HG02798 (cell line): Measurements from ENCODE around the gene CCSER1.
"Not testable (repeated sequence)": the region's sequence is repeated elsewhere in the genome, so short reads cannot be mapped to it uniquely, and the experiment has no call there.

Experiments
- ATAC-seq: cut with Tn5 transposase; IDR thresholded peaks from one replicate; pipeline ENCODE4 v1.9.1; 2021; ENCODE audit warnings: mild to moderate bottlenecking; ENCODE audit not compliant: unreplicated experiment, poor library complexity

Gene CCSER1

DNA sequence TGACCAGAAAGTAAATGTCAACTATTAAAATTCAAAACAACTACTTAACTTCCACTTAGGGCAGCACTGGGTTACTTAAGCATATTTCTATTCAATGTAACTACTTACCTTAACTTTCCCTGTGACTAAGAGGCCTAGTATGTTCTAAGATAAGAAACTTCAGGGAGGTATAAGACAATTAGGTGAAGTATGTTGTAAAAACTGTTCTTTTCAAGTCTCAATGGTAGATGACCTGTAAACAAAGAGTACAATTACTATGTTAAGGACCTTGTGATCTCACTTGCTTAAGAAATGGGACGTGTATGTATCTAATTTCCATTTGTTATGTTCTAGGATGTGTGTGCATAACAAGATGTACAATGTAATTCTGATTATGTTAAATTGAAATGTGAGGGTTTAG lies 960.5 kb downstream of the CCSER1 start:
- ATAC-seq: no peak

DNA sequence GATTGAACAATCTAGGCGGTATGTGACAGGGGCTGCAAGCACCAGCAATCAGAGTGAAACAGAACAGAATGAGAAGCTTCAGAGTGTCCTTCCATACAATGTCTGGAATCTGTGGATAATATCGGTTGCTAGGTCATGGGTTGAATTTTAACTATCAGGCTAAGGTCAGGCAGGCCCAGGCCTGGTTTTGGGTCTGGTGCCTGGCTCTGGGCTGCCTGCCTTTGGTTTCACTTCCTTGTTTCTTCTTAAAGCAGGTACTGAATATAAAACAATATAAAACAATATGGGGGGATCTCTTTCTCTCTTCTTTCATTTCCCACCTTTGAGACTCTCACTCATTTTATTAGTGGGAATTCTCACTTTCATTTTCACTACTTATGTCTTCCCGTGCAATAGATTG lies 962.0 kb downstream of the CCSER1 start:
- no peak for ATAC-seq

DNA sequence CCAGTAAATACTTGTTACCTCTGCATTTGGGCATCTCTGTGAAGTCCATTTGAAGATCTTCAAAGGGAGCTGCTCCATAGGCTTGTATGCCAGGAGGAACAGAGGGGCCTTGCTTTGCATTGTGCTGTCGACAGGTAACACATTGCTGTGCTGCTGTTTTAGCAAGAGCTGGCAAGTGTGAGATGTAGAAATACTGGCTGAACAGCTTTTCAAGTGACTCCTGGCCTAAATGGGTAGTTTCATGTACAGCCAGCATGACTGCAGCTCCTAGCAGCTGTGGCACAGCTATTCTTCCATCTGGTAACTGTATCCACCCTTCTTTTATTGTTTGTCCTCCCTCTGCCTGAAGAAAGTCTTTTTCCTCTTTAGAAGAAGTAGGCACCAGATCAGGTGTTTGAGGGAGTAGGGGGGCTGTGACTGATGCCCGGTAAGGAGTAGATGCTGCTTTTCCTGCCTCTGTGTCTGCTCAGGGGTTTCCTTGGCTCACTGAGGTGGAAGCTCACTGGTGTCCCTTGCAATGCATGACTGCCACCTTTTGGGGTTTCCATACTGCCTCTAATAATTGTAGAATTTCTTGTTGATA lies 965.3 kb downstream of the CCSER1 start:
- ATAC-seq: no peak

GRCh38 chr4:91094220-91094619 lies 967.0 kb downstream of the CCSER1 start:
- not testable (repeated sequence) for ATAC-seq

DNA sequence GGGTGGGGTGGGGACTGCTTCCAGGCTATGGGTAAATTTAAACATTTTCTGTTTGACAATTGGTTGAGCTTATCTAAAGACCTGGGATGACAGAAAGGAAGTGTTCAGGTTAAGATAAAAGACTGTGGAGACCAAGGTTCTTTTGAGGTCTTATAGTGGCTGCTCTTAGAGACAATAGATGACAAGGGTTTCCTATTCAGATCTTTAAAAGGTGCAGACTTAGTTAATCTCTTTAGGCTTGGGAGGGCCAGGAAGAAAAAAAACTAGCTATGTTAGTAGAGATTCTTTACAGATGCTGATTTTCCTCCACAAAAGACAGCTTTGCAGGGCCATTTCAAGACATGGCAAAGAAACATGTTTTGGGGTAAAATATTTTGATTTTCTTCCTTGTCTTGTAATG lies 972.5 kb downstream of the CCSER1 start:
- no peak for ATAC-seq

DNA sequence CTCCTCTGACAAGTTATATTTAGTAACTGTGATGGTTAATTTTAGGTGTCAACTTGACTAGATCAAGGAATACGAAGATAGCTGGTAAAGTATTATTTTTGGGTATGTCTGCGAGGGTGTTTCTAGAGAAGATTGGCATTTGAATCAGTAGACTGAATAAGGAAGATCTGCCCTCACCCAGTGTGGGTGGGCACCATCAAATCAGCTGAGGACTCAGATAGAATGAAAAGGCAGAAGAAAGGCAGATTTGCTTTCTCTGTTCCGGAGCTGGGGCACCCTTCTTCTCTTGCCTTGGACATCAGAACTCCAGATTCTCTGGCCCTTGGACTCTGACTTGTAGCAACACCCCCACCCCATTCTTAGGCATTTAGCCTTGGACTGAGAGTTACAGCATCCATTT lies 981.6 kb downstream of the CCSER1 start:
- ATAC-seq: no peak

DNA sequence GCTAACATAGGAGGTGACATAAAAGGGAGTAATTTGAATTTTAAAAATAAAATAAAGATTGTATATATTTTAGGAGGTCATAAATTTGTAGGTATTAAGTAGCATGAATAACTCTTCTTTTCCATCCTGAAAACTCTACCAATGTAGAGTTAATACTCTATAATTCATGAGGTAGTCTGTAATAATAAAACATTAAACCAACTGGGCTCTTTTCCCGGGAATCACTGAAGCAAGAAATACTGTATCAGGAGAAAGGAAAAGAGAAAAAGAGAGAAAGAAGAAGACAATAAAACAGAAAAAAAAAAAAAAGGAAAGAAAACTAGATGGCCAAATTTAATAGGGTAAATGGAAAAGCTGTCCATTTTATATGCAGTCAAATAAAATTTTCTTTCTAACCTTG lies 984.4 kb downstream of the CCSER1 start:
- no peak for ATAC-seq

DNA sequence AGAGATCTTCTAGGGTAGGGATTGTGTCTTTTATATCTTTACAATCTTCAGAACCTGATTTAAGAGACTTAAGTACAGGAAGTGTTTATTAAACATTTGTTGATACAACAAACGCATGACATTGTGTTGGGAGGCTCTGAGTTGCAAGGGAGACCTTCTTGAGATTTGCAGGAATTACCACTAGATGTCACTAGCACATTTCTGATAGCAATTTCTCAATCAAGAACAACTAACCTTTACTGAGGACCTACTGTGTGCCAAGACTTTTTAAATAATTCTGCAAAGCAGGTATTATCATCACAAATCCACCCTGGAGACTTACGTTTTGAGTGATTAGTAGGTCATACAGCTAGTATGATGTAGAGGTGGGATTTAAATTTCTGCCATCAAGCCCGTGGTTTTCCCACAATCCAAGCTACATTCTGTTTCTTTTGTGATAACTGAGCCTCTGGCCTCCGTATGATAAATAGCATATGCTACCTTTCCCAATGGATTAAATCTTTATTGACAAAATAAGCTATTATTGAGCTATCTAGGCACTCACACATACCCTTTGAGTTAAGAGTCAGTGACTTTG lies 986.0 kb downstream of the CCSER1 start:
- ATAC-seq: peak; percentile 69

- ATAC-seq: no peak
These were observed 987.2 kb downstream of the CCSER1 start for GRCh38 chr4:91114386-91114785.

GRCh38 chr4:91116861-91117260 lies 989.7 kb downstream of the CCSER1 start:
- no peak for ATAC-seq

DNA sequence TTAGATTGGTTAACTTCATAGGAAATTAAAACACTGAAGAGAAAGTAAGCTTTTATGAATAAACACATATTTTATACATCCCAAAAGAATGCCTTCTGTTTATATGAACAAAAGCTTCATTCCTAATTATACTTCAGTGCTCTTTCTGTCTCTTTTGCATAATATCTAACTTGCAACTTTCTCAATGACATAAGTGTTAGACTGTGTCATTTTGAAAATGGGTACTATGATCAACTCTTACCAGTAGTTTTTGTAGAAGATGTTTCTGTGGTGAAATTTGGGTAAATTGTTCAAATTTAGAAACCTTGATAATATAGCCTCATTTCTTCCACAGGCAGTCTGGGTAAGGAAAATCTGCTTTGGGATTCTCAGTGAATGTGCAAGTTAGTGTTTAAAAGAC lies 991.4 kb downstream of the CCSER1 start:
- ATAC-seq: peak; percentile 83

GRCh38 chr4:91123742-91124141 lies 996.5 kb downstream of the CCSER1 start:
- no peak for ATAC-seq

- ATAC-seq: no peak
These were observed 1000.0 kb downstream of the CCSER1 start for GRCh38 chr4:91127192-91127591.

GRCh38 chr4:91127831-91128230 lies 1000.6 kb downstream of the CCSER1 start:
- no peak for ATAC-seq

GRCh38 chr4:91128519-91128918 lies 1001.3 kb downstream of the CCSER1 start:
- ATAC-seq: no peak

- ATAC-seq: no peak
These were observed 1019.9 kb downstream of the CCSER1 start for GRCh38 chr4:91147067-91147466.

- ATAC-seq: not testable (repeated sequence)
These were observed 1026.8 kb downstream of the CCSER1 start for GRCh38 chr4:91154041-91154440.

DNA sequence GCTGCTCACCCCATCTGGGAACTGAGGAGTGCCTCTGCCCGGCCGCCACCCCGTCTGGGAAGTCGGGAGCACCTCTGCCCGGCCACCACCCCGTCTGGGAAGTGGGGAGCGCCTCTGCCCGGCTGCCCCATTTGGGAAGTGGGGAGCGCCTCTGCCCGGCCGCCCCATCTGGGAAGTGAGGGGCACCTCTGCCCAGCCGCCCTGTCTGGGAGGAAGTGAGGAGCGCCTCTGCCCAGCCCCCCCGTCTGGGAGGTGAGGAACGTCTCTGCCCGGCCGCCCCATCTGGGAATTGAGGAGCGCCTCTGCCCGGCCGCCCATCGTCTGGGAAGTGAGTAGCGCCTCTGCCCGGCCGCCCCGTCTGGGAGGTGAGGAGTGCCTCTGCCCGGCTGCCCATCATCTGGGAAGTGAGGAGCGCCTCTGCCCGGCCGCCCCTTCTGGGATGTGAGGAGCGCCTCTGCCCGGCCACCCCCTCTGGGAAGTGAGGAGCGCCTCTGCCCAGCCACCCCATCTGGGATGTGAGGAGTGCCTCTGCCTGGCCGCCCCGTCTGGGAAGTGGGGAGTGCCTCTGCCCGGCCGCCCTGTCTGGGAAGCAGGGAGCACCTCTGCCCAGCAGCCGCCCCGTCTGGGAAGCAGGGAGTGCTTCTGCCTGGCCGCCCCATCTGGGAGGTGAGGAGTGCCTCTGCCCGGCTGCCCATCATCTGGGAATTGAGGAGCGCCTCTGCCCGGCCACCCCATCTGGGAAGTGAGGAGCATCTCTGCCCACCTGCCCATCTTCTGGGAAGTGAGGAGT lies 1040.9 kb downstream of the CCSER1 start:
- ATAC-seq: not testable (repeated sequence)

GRCh38 chr4:91170768-91171167 lies 1043.6 kb downstream of the CCSER1 start:
- ATAC-seq: no peak

DNA sequence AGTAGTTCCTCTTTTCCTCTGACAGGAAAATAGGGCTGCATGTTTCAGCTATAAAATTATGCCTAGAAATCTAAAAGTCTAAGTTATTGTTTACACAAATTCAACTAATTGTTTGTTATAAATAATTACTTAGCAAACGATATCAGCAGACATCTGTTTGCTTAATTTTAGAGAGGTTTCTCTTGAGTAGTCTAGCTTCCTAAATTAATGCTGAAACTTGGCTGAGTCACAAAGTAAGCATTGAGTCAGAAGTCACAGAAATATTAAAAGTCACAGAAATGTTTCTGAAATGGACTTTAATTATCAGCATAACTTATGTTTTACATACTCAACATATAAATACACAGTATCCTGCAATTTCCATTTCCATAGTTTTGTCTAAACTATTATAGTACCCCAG lies 1044.0 kb downstream of the CCSER1 start:
- no peak for ATAC-seq

DNA sequence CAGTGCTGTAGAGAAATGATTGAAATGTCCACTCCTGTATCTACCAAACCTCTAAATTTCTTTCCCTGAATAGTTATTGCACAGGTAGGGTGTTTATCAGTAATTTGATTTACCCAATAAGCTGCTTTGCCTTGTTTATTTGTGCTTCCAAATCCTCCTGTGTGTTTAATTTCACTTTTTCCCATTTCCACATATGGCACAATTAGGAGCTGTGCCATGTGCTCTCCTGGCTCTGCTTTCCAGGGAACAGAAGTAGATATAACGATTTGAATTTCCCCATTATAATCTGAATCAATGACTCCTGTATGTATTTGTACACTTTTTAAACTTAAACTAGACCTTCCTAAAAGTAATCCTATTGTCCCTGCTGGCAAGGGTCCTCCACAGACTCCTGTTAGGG lies 1057.9 kb downstream of the CCSER1 start:
- not testable (repeated sequence) for ATAC-seq

DNA sequence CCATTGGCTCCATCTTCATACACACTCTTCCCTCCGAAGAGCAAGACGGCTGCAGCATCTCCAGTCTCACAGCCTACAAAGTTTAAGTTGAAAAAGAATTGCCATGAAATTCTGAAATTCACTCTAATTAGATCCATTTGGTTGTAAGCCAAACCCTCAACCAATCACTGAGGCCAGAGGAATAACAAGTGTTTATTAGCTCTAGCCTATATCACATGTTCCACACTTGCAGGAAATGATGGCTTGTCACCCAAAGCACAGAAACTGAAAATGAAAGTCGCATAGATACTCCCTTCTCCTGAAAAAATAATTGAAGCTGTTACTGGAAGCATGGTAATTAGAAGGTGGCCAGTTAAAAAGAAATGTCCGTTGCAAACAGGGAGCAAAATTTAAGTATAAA lies 1071.8 kb downstream of the CCSER1 start:
- ATAC-seq: peak; percentile 46
